GM18907 (cell line): Measurements from ENCODE around the gene KATNB1.
A peak's percentile ranks its signal among the peaks of the same experiment; 100 is the strongest.

Experiments used
- ATAC-seq: cut with Tn5 transposase; IDR thresholded peaks from one replicate; pipeline ENCODE4 v1.9.1; 2021; ENCODE audit warnings: mild to moderate bottlenecking, moderate library complexity; ENCODE audit not compliant: unreplicated experiment

Gene KATNB1

GRCh38 chr16:57755726-57756423 lies 20.3 kb downstream of the KATNB1 start:
- ATAC-seq: no peak

GRCh38 chr16:57756424-57757325 lies 21.1 kb downstream of the KATNB1 start:
- ATAC-seq: no peak

GRCh38 chr16:57757326-57757786 lies 21.8 kb downstream of the KATNB1 start:
- peak; percentile 74 for ATAC-seq

GRCh38 chr16:57757883-57758282 lies 22.3 kb downstream of the KATNB1 start:
- ATAC-seq: no peak

GRCh38 chr16:57758331-57759117 lies 23.0 kb downstream of the KATNB1 start:
- ATAC-seq: no peak

GRCh38 chr16:57759131-57759530 lies 23.6 kb downstream of the KATNB1 start:
- no peak for ATAC-seq

GRCh38 chr16:57759541-57760356 lies 24.2 kb downstream of the KATNB1 start:
- no peak for ATAC-seq

GRCh38 chr16:57760357-57761160 lies 25.0 kb downstream of the KATNB1 start:
- no peak for ATAC-seq

GRCh38 chr16:57761301-57761700 lies 25.7 kb downstream of the KATNB1 start:
- no peak for ATAC-seq

GRCh38 chr16:57761957-57762356 lies 26.4 kb downstream of the KATNB1 start:
- ATAC-seq: no peak

- no peak for ATAC-seq
These were observed 26.9 kb downstream of the KATNB1 start for GRCh38 chr16:57762365-57763040.

- ATAC-seq: no peak
These were observed 27.9 kb downstream of the KATNB1 start for GRCh38 chr16:57763285-57764005.

- no peak for ATAC-seq
These were observed 28.4 kb downstream of the KATNB1 start for GRCh38 chr16:57764006-57764340.

GRCh38 chr16:57764341-57765159 lies 29.0 kb downstream of the KATNB1 start:
- ATAC-seq: no peak

GRCh38 chr16:57765160-57765728 lies 29.7 kb downstream of the KATNB1 start:
- no peak for ATAC-seq

- ATAC-seq: no peak
These were observed 31.3 kb downstream of the KATNB1 start for GRCh38 chr16:57766714-57767348.
